Measurements from ENCODE around the gene NCAM1. TPM values are rescaled to one million over a fixed set of nuclear protein-coding genes. Genes with fewer than 3 reads are reported as not detected.

The NCAM1 gene
- total and polyA plus RNA-seq, 8 donors: 1.7 to 45.0 (median 37.6) TPM

- Histone ChIP-seq H3K27ac (no peak overlapping the region), H3K4me1 (no peaks in the 10 kb centered on the region), H3K27me3 (no peaks in the 10 kb centered on the region), H3K9me3 (no peaks in the 10 kb centered on the region), H3K4me3 (no peak overlapping the region), H3K36me3 (no peaks in the 10 kb centered on the region)
- TF ChIP-seq, protein P1, sequence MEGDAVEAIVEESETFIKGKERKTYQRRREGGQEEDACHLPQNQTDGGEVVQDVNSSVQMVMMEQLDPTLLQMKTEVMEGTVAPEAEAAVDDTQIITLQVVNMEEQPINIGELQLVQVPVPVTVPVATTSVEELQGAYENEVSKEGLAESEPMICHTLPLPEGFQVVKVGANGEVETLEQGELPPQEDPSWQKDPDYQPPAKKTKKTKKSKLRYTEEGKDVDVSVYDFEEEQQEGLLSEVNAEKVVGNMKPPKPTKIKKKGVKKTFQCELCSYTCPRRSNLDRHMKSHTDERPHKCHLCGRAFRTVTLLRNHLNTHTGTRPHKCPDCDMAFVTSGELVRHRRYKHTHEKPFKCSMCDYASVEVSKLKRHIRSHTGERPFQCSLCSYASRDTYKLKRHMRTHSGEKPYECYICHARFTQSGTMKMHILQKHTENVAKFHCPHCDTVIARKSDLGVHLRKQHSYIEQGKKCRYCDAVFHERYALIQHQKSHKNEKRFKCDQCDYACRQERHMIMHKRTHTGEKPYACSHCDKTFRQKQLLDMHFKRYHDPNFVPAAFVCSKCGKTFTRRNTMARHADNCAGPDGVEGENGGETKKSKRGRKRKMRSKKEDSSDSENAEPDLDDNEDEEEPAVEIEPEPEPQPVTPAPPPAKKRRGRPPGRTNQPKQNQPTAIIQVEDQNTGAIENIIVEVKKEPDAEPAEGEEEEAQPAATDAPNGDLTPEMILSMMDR (IDR thresholded peaks at IDR 0.05): no peak
- intact Hi-C loops (cut with DNase I): no loop called here
- no peak for DNase-seq
- ATAC-seq: no peak
Observed at GRCh38 chr11:113111156-113111555, 149.9 kb downstream of the NCAM1 start.

DNA sequence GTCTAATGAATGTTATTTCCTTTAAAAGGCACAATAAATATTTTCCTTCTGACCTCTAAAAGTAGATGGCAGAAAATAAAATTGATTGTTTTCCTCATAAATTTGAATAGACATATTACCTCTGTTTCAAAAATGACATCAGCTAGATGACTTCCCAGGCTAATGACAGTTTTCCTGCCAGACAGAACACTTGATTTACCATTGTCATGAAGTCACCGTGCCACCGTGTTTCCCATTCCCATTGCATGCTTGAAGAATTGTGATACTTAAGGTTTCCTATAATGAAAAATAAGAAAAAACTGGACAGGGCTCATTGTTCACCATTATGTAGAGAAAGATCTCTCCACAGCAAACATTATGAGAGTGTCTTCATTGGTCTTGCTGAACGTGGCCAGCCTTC lies 151.1 kb downstream of the NCAM1 start:
- Histone ChIP-seq H3K4me1 (no peaks in the 10 kb centered on the region), H3K36me3 (no peaks in the 10 kb centered on the region), H3K4me3 (no peak overlapping the region), H3K27me3 (no peaks in the 10 kb centered on the region), H3K9me3 (no peaks in the 10 kb centered on the region), H3K27ac (no peak overlapping the region)
- DNase-seq (no peak), ATAC-seq (no peak)
- intact Hi-C loops (cut with DNase I): no loop called here
- TF ChIP-seq, protein P1 (IDR thresholded peaks at IDR 0.05): no peak

- no peaks in the 10 kb centered on the region for H3K27me3 ChIP-seq
- ATAC-seq (peak; percentile 98), DNase-seq (peak; percentile 37 to 78 (median 50))
- TF ChIP-seq, protein P1 (IDR thresholded peaks at IDR 0.05): peak; percentile 40 to 50
- no peak overlapping the region for H3K27ac ChIP-seq
- H3K36me3 ChIP-seq: no peaks in the 10 kb centered on the region
- intact Hi-C loops (cut with DNase I): no loop called here
- no peaks in the 10 kb centered on the region for H3K9me3 ChIP-seq
- H3K4me1 ChIP-seq: no peaks in the 10 kb centered on the region
- H3K4me3 ChIP-seq: no peak overlapping the region
Observed at GRCh38 chr11:113113801-113114704, 152.8 kb downstream of the NCAM1 start.

GRCh38 chr11:113114705-113115027 lies 153.4 kb downstream of the NCAM1 start:
- Histone ChIP-seq H3K9me3 (no peaks in the 10 kb centered on the region), H3K27me3 (no peaks in the 10 kb centered on the region), H3K4me3 (no peak overlapping the region), H3K4me1 (no peaks in the 10 kb centered on the region), H3K27ac (no peak overlapping the region), H3K36me3 (no peaks in the 10 kb centered on the region)
- ATAC-seq (no peak), DNase-seq (no peak)
- TF ChIP-seq, protein P1 (IDR thresholded peaks at IDR 0.05): no peak
- intact Hi-C loops (cut with DNase I): no loop called here

DNA sequence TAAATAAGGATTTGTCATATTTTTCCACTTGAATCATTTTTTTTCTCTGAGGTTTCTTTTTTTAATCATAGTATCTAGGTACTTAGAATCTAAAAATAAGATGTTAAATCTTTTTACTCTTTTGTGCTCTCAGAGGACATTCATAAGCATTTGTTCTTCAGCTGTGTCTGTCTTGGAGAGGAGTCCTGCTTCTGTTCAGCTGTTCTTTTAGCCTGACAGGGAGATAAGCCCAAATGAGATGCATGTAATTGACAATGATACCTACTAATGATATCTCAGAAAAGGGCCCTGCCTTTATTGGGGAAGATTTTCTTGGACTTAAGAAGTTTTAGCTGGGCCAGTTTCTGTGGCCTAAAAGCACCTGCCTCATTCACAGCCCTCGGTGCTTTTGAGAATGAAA lies 156.9 kb downstream of the NCAM1 start:
- DNase-seq (no peak), ATAC-seq (no peak)
- H3K27ac ChIP-seq: no peak overlapping the region
- no peak overlapping the region for H3K4me3 ChIP-seq
- intact Hi-C loops (cut with DNase I): no loop called here
- TF ChIP-seq, protein P1 (IDR thresholded peaks at IDR 0.05): no peak
- no peaks in the 10 kb centered on the region for H3K9me3 ChIP-seq
- no peaks in the 10 kb centered on the region for H3K27me3 ChIP-seq
- no peaks in the 10 kb centered on the region for H3K4me1 ChIP-seq
- H3K36me3 ChIP-seq: no peaks in the 10 kb centered on the region
